Measurements from ENCODE around the gene RAB1B. TPM values are rescaled to one million over a fixed set of nuclear protein-coding genes. Genes with fewer than 3 reads are reported as not detected.
A peak's percentile ranks its signal among the peaks of the same experiment; 100 is the strongest.

The RAB1B gene
- total and polyA plus RNA-seq, 9 donors: 54.6 to 140 (median 119) TPM

DNA sequence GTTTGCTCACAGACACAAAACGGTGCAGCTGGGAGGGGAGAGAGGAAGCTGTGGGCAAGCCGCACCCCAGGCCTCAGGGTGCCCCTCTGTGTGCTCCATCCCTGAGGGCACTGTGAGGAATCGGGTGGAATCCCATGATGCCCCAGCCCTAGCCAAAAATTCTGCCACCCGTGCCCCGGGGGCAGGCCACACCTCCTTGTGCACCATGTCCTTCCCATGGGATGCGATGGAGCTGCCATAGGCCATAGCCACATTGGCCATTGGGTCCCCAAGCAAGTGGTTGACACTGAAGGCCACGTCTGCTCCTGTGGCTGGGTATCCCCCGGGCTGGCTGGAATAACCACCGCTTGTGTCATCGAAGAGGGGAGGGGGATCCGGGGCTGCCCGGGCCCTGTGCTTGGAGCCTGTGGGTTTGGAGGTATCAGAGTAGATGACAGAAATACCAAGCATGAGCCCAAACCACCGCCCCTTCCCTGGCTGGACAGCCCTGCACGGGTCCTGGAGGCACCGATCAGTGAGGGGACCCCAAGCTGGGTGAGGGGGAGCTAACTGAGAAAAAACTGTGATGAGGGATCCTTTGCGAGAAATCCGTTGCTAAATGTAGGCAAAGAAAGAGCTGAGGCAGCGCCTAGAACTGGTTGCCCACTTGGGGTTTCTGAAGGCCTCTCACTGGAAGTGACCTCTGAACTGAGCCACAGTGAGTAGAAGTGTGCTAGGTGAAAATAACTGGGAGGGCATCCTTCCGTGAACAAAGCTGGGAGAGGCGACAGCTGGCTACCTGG lies 19.6 kb downstream of the RAB1B start:
- intact Hi-C loops (cut with DNase I): loop anchor here in 1 of 4 donors (10.0 kb wide), 2 partner anchors 47 to 63 kb away; partner anchors contain the start of gene RIN1
- H3K4me3 ChIP-seq: peak overlapping the region; percentile 92
- DNase-seq: peak in 3 of 5 donors; percentile 30 to 49 (median 47)
- H3K4me1 ChIP-seq (ENCODE audit: insufficient read depth): peaks cover 13% of the 10 kb centered on the region
- no peaks in the 10 kb centered on the region for H3K27me3 ChIP-seq
- 28 to 30% (median 28%) methylated on average over 20 of the region's 20 CpGs for WGBS, 3 donors
- TF ChIP-seq, protein P1, sequence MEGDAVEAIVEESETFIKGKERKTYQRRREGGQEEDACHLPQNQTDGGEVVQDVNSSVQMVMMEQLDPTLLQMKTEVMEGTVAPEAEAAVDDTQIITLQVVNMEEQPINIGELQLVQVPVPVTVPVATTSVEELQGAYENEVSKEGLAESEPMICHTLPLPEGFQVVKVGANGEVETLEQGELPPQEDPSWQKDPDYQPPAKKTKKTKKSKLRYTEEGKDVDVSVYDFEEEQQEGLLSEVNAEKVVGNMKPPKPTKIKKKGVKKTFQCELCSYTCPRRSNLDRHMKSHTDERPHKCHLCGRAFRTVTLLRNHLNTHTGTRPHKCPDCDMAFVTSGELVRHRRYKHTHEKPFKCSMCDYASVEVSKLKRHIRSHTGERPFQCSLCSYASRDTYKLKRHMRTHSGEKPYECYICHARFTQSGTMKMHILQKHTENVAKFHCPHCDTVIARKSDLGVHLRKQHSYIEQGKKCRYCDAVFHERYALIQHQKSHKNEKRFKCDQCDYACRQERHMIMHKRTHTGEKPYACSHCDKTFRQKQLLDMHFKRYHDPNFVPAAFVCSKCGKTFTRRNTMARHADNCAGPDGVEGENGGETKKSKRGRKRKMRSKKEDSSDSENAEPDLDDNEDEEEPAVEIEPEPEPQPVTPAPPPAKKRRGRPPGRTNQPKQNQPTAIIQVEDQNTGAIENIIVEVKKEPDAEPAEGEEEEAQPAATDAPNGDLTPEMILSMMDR (IDR thresholded peaks at IDR 0.05): no peak
- TF ChIP-seq EP300 (IDR thresholded peaks at IDR 0.05) (no peak), POLR2A (IDR thresholded peaks at IDR 0.05) (no peak)
- H3K9me3 ChIP-seq: no peaks in the 10 kb centered on the region
- no peaks in the 10 kb centered on the region for H3K36me3 ChIP-seq
- peak overlapping the region; percentile 87 to 96 for H3K27ac ChIP-seq

DNA sequence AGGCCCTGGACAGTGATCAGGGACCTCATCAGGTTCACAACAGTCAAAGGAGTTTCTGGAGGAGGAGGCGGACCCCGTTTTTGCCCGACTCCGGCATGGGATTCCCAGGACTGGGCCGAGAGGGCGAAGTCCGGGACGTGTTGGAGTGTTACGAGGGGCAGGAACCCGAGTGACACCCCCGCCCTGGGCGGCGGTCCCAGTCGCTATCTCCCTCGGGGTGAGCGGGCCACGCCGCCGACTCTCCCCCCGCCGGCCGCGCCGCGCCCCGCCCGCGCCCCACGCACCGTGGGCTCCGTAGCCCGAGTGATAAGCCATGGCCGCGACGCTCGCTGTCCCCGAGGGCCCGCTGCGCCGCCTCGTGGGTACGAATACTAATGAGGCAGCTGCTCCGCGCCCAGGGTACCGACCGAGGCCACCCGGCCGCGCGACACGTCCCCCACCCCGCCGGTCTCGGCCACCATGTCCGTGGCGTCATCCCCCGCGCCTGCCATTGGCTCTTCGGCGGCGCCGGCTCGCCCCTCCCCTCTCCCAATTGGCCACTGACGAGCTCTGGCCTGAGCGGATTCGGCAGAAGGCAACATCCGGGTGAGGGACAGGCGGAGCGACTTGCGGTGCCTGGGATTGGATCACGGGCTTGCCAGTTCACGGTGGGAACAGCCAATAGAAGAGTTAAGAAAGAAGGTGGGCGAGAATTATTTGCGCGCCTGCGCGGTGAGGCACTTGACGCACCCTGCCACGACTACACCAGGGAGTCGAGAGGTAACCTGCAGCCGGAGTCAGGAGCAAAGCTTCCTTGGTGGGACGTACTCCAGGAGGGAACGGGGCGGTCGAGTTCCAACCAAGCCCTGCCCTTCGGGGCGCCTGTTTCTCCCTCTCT lies 20.5 kb downstream of the RAB1B start, which contains the start of gene YIF1A:
TSS of gene YIF1A (minus strand) at position 473 of the 877 bp plus-strand sequence. CDS start at position 315, 158 bp downstream.
- H3K27ac ChIP-seq: peak within 1 kb of the TSS; percentile 87 to 96
- TF ChIP-seq POLR2A (IDR thresholded peaks at IDR 0.05) (peak; percentile 99), EP300 (IDR thresholded peaks at IDR 0.05) (no peak)
- TF ChIP-seq, protein P1 (IDR thresholded peaks at IDR 0.05): peak in 1 of 3 donors; percentile 14
- 0 to 1% (median 0%) methylated on average over 45 to 87 of the region's 87 CpGs for WGBS, 3 donors
- DNase-seq: peak; percentile 98 to 99 (median 99)
- H3K9me3 ChIP-seq: no peaks in the 10 kb centered on the region
- intact Hi-C loops (cut with DNase I): loop anchor here in 1 of 4 donors (10.0 kb wide), 2 partner anchors 46 to 64 kb away; partner anchors contain the start of gene RIN1
- peaks cover 13% of the 10 kb centered on the region for H3K4me1 ChIP-seq (ENCODE audit: insufficient read depth)
- H3K36me3 ChIP-seq: no peaks in the 10 kb centered on the region
- H3K4me3 ChIP-seq: peak within 1 kb of the TSS; percentile 92
- no peaks in the 10 kb centered on the region for H3K27me3 ChIP-seq

DNA sequence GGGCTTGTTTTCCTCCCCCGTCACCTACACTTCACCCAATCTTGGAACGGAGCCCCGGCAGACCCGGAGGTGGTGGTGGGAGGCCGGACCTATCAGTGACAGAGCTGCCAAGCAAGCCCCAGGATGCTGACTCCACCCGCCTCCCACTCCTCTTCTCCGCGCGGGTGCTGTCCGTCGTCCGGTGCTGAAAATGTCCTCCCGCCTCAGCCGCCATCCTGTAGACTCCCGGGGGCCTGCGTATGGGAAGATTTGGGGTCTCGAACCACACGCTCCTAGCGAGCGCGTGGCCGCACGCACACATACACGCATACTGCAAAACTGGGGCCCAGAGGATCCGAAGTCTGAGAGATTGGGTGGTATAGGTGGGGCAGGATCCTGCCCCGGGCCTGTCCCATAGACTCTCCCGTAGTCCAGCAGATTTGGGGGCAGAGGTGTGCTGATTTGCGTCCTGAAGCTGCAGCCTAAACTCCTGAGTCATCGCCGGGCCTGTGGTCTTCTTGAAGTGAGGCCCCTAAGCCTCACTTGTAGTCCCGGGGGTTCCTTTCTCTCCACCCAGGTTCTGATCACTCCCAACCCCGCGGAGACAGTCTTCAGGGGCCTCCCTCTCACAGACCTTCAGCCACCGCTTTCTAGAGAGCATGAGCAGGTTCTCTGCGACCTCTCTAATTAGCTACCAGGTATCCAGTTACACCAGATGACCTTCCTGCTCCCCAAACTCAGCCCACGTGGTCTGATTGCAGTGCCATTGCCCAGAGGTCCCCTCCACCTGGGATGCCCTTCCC lies 21.3 kb downstream of the RAB1B start:
- WGBS, 3 donors: 5 to 7% (median 7%) methylated on average over 35 to 36 of the region's 36 CpGs
- Histone ChIP-seq H3K36me3 (no peaks in the 10 kb centered on the region), H3K9me3 (no peaks in the 10 kb centered on the region), H3K27ac (peak overlapping the region in 1 of 2 donors; percentile 79), H3K27me3 (no peaks in the 10 kb centered on the region), H3K4me3 (peak overlapping the region; percentile 64), H3K4me1 (ENCODE audit: insufficient read depth) (peaks cover 13% of the 10 kb centered on the region)
- TF ChIP-seq EP300 (IDR thresholded peaks at IDR 0.05): no peak
- TF ChIP-seq, protein P1 (IDR thresholded peaks at IDR 0.05): peak in 1 of 3 donors; percentile 12
- peak in 1 of 5 donors; percentile 87 for DNase-seq
- intact Hi-C loops (cut with DNase I): loop anchor here in 1 of 4 donors (10.0 kb wide), 2 partner anchors 45 to 65 kb away; partner anchors contain the start of gene RIN1

DNA sequence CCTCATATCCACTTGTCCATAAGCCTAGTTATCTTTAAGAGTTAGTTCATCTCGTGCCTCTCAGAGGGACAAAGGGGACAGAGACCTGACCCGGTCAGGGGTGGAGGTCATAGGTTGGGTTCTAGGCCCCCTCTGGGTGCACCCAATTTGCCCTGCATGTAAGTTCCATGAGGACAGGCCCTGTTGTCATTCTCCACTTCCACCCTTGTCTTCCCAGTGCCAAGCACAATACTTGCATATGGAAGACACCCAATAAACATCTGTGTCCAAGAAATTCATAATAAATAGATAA lies 21.8 kb downstream of the RAB1B start:
- peak in 2 of 5 donors; percentile 22 to 59 for DNase-seq
- WGBS, 3 donors: 64 to 75% (median 70%) methylated on average over 2 of the region's 2 CpGs
- H3K4me3 ChIP-seq: no peak overlapping the region
- no peaks in the 10 kb centered on the region for H3K27me3 ChIP-seq
- no peak overlapping the region for H3K27ac ChIP-seq
- no peaks in the 10 kb centered on the region for H3K36me3 ChIP-seq
- H3K9me3 ChIP-seq: no peaks in the 10 kb centered on the region
- no peak for TF ChIP-seq EP300 (IDR thresholded peaks at IDR 0.05)
- TF ChIP-seq, protein P1 (IDR thresholded peaks at IDR 0.05): no peak
- no peak for TF ChIP-seq POLR2A (IDR thresholded peaks at IDR 0.05)
- intact Hi-C loops (cut with DNase I): no loop called here
- H3K4me1 ChIP-seq (ENCODE audit: insufficient read depth): peaks cover 13% of the 10 kb centered on the region
